Parathyroid adenoma (tissue), 2 donors: ENCODE data around the gene EPHA1.

Experiments used
- H2AFZ ChIP-seq: fragments of 300-600 bp; sonication (generic); one replicate; pipeline ENCODE4 v1.7.0; 2017; ENCODE audit warnings: antibody characterized with exemption, mild to moderate bottlenecking
- H3K27ac ChIP-seq: fragments of 300-600 bp; sonication (generic); one replicate; pipeline ENCODE4 v1.7.0; 2017
- H3K27me3 ChIP-seq: fragments of 300-600 bp; sonication (generic); one replicate; pipeline ENCODE4 v1.7.0; 2017; ENCODE audit warnings: low read length; ENCODE audit not compliant: control insufficient read depth, insufficient read depth
- H3K36me3 ChIP-seq: fragments of 300-600 bp; sonication (generic); one replicate; pipeline ENCODE4 v1.7.0; 2017; ENCODE audit warnings: low read length; ENCODE audit not compliant: control insufficient read depth, insufficient read depth
- H3K4me1 ChIP-seq: fragments of 300-600 bp; sonication (generic); one replicate; pipeline ENCODE4 v1.7.0; 2017; ENCODE audit warnings: control low read depth
- H3K4me2 ChIP-seq: fragments of 300-600 bp; sonication (generic); one replicate; pipeline ENCODE4 v1.7.0; 2017; ENCODE audit warnings: low read length
- H3K4me3 ChIP-seq: fragments of 300-600 bp; sonication (generic); one replicate; pipeline ENCODE4 v1.7.0; 2017; ENCODE audit warnings: low read depth, low read length
- H3K79me2 ChIP-seq: fragments of 300-600 bp; sonication (generic); one replicate; pipeline ENCODE4 v1.7.0; 2017; ENCODE audit warnings: control low read depth
- H3K9ac ChIP-seq: fragments of 300-600 bp; sonication (generic); one replicate; pipeline ENCODE4 v1.7.0; 2017; ENCODE audit warnings: mild to moderate bottlenecking
- H3K9me3 ChIP-seq: fragments of 300-600 bp; sonication (generic); one replicate; pipeline ENCODE4 v1.7.0; 2017; ENCODE audit warnings: low read length; ENCODE audit not compliant: control insufficient read depth
- TF ChIP-seq, protein P1 (sequence below): fragments of 300-600 bp; sonication (generic); IDR thresholded peaks from one replicate; pipeline ENCODE4 v1.7.0; 2017; ENCODE audit warnings: antibody characterized with exemption, mild to moderate bottlenecking
- donor health status: primary hyperparathyroidism.

The EPHA1 gene

DNA sequence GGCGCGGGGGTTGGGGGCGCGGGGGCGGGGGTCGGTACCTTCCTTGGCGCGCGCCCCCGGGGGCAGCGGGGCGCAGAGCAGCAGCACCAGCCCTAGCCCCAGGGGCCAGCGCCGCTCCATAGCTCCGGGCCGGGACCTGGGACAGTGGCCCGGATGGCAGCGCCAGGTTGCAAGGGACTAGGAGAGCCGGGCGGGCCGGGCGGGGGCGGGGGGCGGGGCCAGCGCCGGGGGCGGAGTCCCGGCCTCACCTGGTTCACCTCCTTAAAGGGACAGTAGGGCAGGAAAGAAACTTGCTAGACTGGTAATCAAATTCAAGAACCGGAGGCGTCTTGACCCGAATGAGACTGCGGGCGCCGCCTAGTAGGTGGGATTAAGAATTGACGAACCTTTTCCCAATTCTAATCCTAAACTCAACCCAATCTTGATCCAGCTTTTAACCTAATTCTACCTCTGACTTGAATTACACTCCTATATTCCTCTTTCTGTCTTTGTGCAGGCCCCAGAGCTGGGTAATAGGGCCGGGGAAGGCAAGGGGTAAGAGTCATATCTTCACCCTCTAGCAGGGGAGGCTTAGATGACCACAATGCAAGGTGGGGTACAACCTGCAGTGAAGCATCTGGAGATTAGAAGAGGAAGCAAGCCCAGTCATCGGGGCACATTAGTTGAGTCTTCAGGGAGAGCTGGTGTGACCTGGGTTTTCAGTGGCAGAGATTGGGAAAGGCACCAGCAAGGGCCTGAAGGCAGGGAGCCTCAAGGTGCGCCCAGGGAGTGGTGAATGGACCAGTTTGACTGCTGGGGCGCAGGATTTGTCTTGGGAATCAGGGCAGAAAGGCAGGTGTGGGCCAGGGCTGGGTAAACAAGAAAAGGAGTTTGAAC lies at the start of gene EPHA1:
Gene EPHA1, minus strand, starts transcription at position 171 of the 876 bp plus-strand sequence. Its CDS starts 51 bp downstream, at position 120.
- TF ChIP-seq, protein P1, sequence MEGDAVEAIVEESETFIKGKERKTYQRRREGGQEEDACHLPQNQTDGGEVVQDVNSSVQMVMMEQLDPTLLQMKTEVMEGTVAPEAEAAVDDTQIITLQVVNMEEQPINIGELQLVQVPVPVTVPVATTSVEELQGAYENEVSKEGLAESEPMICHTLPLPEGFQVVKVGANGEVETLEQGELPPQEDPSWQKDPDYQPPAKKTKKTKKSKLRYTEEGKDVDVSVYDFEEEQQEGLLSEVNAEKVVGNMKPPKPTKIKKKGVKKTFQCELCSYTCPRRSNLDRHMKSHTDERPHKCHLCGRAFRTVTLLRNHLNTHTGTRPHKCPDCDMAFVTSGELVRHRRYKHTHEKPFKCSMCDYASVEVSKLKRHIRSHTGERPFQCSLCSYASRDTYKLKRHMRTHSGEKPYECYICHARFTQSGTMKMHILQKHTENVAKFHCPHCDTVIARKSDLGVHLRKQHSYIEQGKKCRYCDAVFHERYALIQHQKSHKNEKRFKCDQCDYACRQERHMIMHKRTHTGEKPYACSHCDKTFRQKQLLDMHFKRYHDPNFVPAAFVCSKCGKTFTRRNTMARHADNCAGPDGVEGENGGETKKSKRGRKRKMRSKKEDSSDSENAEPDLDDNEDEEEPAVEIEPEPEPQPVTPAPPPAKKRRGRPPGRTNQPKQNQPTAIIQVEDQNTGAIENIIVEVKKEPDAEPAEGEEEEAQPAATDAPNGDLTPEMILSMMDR = peak; percentile 70
- H3K9ac ChIP-seq = peak within 1 kb of the TSS; percentile 23
- peaks cover 12% of the 10 kb centered on the region for H3K4me1 ChIP-seq
- H3K79me2 ChIP-seq = peaks cover 11% of the 10 kb centered on the region
- H3K36me3 ChIP-seq = peaks cover 18% of the 10 kb centered on the region
- peak within 1 kb of the TSS; percentile 100 for H3K4me3 ChIP-seq
- peak within 1 kb of the TSS; percentile 97 for H3K4me2 ChIP-seq
- peak within 1 kb of the TSS; percentile 78 for H2AFZ ChIP-seq
- H3K27ac ChIP-seq = peak within 1 kb of the TSS; percentile 77
- H3K9me3 ChIP-seq = no peaks in the 10 kb centered on the region
- H3K27me3 ChIP-seq = no peaks in the 10 kb centered on the region

- Histone ChIP-seq H3K36me3 (no peaks in the 10 kb centered on the region), H2AFZ (no peak overlapping the region), H3K9ac (no peak overlapping the region), H3K27me3 (no peaks in the 10 kb centered on the region), H3K4me1 (peaks cover 4% of the 10 kb centered on the region), H3K4me2 (no peak overlapping the region), H3K27ac (no peak overlapping the region), H3K4me3 (no peak overlapping the region), H3K9me3 (no peaks in the 10 kb centered on the region), H3K79me2 (no peaks in the 10 kb centered on the region)
- TF ChIP-seq, protein P1 = no peak
Measured at GRCh38 chr7:143458263-143458662, 49.6 kb upstream of the EPHA1 start.

DNA sequence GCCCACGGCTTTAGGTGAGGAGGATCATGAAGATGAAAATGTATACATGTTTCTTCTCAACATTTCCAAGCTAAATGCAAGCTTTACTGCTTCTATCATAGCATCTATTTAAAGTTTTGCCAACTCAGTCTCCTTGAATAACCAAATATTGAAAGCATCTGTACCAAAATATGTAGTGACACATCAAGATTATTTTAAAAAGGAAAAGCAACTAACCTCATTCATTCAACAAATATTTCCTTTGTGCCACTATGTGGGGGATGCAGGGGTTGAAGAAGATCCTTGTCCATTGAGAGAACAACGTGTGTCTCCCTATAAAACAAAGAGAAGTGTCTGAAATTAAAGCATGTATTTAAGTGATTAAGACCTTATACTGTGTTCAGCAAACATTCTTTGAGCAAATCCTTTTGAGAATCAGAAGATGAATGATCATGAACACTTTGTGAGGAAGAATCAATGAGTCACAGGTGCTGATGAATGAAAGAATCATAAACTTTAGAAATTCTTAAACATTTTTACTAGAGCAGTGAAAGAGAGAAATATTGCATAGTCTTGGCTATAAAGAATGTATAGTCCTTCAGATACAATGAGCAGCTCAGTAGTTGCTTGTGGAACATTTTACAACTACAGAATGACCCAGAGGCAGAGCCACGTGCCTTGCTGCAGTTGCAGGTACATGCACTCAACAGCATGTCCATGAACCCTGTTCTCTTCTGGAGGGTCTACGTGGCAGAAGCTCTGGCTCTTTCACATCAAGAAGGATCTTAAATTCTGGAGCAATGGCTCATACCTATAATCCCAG lies 48.5 kb upstream of the EPHA1 start:
- TF ChIP-seq, protein P1 = no peak

GRCh38 chr7:143455942-143456341 lies 47.3 kb upstream of the EPHA1 start:
- no peak overlapping the region for H3K4me3 ChIP-seq
- H2AFZ ChIP-seq = no peak overlapping the region
- no peaks in the 10 kb centered on the region for H3K36me3 ChIP-seq
- H3K9me3 ChIP-seq = no peaks in the 10 kb centered on the region
- H3K4me2 ChIP-seq = no peak overlapping the region
- H3K4me1 ChIP-seq = peaks cover 4% of the 10 kb centered on the region
- no peak overlapping the region for H3K9ac ChIP-seq
- no peak overlapping the region for H3K27ac ChIP-seq
- TF ChIP-seq, protein P1 = no peak
- no peaks in the 10 kb centered on the region for H3K79me2 ChIP-seq
- H3K27me3 ChIP-seq = no peaks in the 10 kb centered on the region

More for the DNA sequence above, 48.5 kb upstream of the EPHA1 start:
- no peaks in the 10 kb centered on the region for H3K36me3 ChIP-seq
- H3K79me2 ChIP-seq = no peaks in the 10 kb centered on the region
- no peaks in the 10 kb centered on the region for H3K27me3 ChIP-seq
- H2AFZ ChIP-seq = no peak overlapping the region
- no peaks in the 10 kb centered on the region for H3K9me3 ChIP-seq
- peaks cover 4% of the 10 kb centered on the region for H3K4me1 ChIP-seq
- H3K4me3 ChIP-seq = no peak overlapping the region
- H3K4me2 ChIP-seq = no peak overlapping the region
- H3K27ac ChIP-seq = no peak overlapping the region
- H3K9ac ChIP-seq = no peak overlapping the region
